Measurements from ENCODE around the gene DNPH1. TPM values are rescaled to one million over a fixed set of nuclear protein-coding genes. Genes with fewer than 3 reads are reported as not detected.
A peak's percentile ranks its signal among the peaks of the same experiment; 100 is the strongest.

Gene DNPH1
- polyA plus RNA-seq, 3 donors, result 31.9 to 55.4 (median 42.7) TPM

DNA sequence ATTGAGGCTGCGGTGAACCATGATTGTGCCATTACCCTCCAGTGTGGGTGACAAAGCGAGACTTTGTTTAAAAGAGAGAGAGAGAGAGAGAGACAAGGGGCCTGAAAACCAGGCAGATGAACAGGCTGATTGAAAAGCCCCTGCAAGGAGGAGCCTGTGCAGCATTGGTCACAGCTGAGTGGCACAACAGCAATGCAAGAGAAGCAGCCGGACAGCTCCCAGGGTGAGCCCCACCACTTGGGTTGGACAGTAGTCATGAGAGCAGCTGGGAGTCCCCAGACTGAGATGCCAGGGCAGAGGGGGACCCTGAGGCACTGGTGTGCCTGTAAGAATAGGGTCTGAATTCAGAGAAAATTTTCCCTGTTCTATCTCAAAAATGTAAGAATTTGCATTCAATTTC lies 10.2 kb downstream of the DNPH1 start:
- H3K4me2 ChIP-seq (replicated peaks; ENCODE audit: extremely low read depth, low read length, poor library complexity, severe bottlenecking), result no peak overlapping the region
- 96% methylated on average over 3 of the region's 3 CpGs for WGBS (ENCODE audit: insufficient coverage)
- H3K4me1 ChIP-seq (ENCODE audit: control insufficient read depth in 1 of 2, insufficient read depth in 2 of 2, low read length in 2 of 2), result peaks cover 3% of the 10 kb centered on the region in 2 donors
- H3K9ac ChIP-seq (ENCODE audit: insufficient read depth, low read length, poor library complexity, severe bottlenecking), result no peak overlapping the region
- intact Hi-C loops (cut with micrococcal nuclease), result no loop called here
- Mint-ChIP-seq H3K9me3 (no peaks in the 10 kb centered on the region), H3K27me3 (ENCODE audit: low read depth in 3 of 3) (peaks cover 0 to 4% (median 2%) of the 10 kb centered on the region in 3 donors), H3K4me3 (no peak overlapping the region), H3K4me1 (peaks cover 2% of the 10 kb centered on the region), H3K36me3 (peaks cover 68 to 83% of the 10 kb centered on the region in 2 donors), H3K27ac (no peak overlapping the region)
- H3K4me3 ChIP-seq (replicated peaks in 1 of 3; ENCODE audit: low read depth in 2 of 3, low read length in 3 of 3), result no peak overlapping the region
- H3K79me2 ChIP-seq (ENCODE audit: insufficient read depth, low read length), result no peaks in the 10 kb centered on the region
- peaks cover 66 to 91% of the 10 kb centered on the region in 2 donors for H3K36me3 ChIP-seq (replicated peaks in 1 of 2; ENCODE audit: control insufficient read depth in 1 of 2, insufficient read depth in 2 of 2, low read length in 2 of 2)
- H3K27ac ChIP-seq (ENCODE audit: low read depth in 1 of 2, low read length in 2 of 2), result no peak overlapping the region
- no peak for DNase-seq
- no peaks in the 10 kb centered on the region for H4K20me1 ChIP-seq (ENCODE audit: insufficient read depth, low read length)
- H3K9me3 ChIP-seq (replicated peaks in 1 of 2; ENCODE audit: control insufficient read depth in 1 of 2, insufficient read depth in 1 of 2, low read length in 2 of 2), result no peaks in the 10 kb centered on the region
- TF ChIP-seq, protein P1, sequence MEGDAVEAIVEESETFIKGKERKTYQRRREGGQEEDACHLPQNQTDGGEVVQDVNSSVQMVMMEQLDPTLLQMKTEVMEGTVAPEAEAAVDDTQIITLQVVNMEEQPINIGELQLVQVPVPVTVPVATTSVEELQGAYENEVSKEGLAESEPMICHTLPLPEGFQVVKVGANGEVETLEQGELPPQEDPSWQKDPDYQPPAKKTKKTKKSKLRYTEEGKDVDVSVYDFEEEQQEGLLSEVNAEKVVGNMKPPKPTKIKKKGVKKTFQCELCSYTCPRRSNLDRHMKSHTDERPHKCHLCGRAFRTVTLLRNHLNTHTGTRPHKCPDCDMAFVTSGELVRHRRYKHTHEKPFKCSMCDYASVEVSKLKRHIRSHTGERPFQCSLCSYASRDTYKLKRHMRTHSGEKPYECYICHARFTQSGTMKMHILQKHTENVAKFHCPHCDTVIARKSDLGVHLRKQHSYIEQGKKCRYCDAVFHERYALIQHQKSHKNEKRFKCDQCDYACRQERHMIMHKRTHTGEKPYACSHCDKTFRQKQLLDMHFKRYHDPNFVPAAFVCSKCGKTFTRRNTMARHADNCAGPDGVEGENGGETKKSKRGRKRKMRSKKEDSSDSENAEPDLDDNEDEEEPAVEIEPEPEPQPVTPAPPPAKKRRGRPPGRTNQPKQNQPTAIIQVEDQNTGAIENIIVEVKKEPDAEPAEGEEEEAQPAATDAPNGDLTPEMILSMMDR (IDR thresholded peaks at IDR 0.05), result no peak
- no peak overlapping the region for H2AFZ ChIP-seq (ENCODE audit: insufficient read depth, low read depth, low read length, poor library complexity, severe bottlenecking)
- H3K27me3 ChIP-seq (ENCODE audit: control insufficient read depth in 2 of 2, insufficient read depth in 2 of 2, low read length in 2 of 2), result no peaks in the 10 kb centered on the region

DNA sequence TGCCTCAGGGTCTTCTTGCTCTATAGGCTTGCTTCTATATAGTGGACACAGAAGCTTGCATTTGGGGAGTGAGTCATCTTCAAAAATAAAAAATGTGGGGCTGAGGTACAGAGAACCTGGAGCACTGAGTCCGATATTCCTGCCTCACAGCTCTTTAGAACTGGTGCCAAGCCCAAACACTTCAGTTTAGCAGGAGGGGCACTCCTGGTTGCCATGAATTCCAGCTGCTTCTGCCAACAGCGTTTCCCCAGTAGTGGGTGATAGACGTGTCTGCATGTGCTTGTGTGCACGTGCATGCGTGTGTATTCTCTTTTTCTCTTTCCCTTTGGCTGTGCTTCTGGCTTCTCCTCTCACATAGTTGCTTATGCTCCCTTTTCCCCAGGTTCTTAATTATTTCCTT lies 11.9 kb downstream of the DNPH1 start:
- intact Hi-C loops (cut with micrococcal nuclease), result no loop called here

More for the DNA sequence above, 11.9 kb downstream of the DNPH1 start:
- no peaks in the 10 kb centered on the region for H4K20me1 ChIP-seq (ENCODE audit: insufficient read depth, low read length)
- 80% methylated on average over 1 of the region's 5 CpGs for whole genome bisulfite sequencing (ENCODE audit: insufficient coverage)
- no peak overlapping the region for H2AFZ ChIP-seq (ENCODE audit: insufficient read depth, low read depth, low read length, poor library complexity, severe bottlenecking)
- H3K4me3 Mint-ChIP-seq, result no peak overlapping the region
- peaks cover 0 to 4% (median 2%) of the 10 kb centered on the region in 3 donors for H3K27me3 Mint-ChIP-seq (ENCODE audit: low read depth in 3 of 3)
- H3K4me1 Mint-ChIP-seq, result no peaks in the 10 kb centered on the region
- H3K36me3 Mint-ChIP-seq, result peaks cover 68 to 76% of the 10 kb centered on the region in 2 donors
- H3K27ac Mint-ChIP-seq, result peak overlapping the region in 1 of 7 donors; percentile 37
- H3K4me2 ChIP-seq (replicated peaks; ENCODE audit: extremely low read depth, low read length, poor library complexity, severe bottlenecking), result no peak overlapping the region
- DNase-seq, result no peak
- H3K79me2 ChIP-seq (ENCODE audit: insufficient read depth, low read length), result no peaks in the 10 kb centered on the region
- H3K4me3 ChIP-seq (replicated peaks in 1 of 3; ENCODE audit: low read depth in 2 of 3, low read length in 3 of 3), result no peak overlapping the region
- H3K4me1 ChIP-seq (ENCODE audit: control insufficient read depth in 1 of 2, insufficient read depth in 2 of 2, low read length in 2 of 2), result no peaks in the 10 kb centered on the region
- H3K9ac ChIP-seq (ENCODE audit: insufficient read depth, low read length, poor library complexity, severe bottlenecking), result no peak overlapping the region
- H3K27me3 ChIP-seq (ENCODE audit: control insufficient read depth in 2 of 2, insufficient read depth in 2 of 2, low read length in 2 of 2), result no peaks in the 10 kb centered on the region
- H3K9me3 Mint-ChIP-seq, result peaks cover 0 to 2% (median 0%) of the 10 kb centered on the region in 7 donors
- H3K36me3 ChIP-seq (replicated peaks in 1 of 2; ENCODE audit: control insufficient read depth in 1 of 2, insufficient read depth in 2 of 2, low read length in 2 of 2), result peaks cover 64 to 87% of the 10 kb centered on the region in 2 donors
- H3K9me3 ChIP-seq (replicated peaks in 1 of 2; ENCODE audit: control insufficient read depth in 1 of 2, insufficient read depth in 1 of 2, low read length in 2 of 2), result no peaks in the 10 kb centered on the region
- TF ChIP-seq, protein P1 (IDR thresholded peaks at IDR 0.05), result no peak
- no peak overlapping the region for H3K27ac ChIP-seq (ENCODE audit: low read depth in 1 of 2, low read length in 2 of 2)
